T-helper 1 cell treated with Interleukin-12 subunit alpha and Interleukin-12 subunit beta and Interleukin-4 antibody, amounts not matched to agents 30 ng/mL and 1 ng/mL, for 36 hours (primary cell): ENCODE data around the gene YAF2. TPM values are rescaled to one million over a fixed set of nuclear protein-coding genes. Genes with fewer than 3 reads are reported as not detected.

ENCODE experiments used
- intact Hi-C: fragments of 100-400 bp; cut with micrococcal nuclease; formaldehyde crosslinking; loops from one replicate; pipeline ENCODE4 v1.15.1; 2024
- total RNA-seq: library from RNA; stranded (reverse); gene quantifications from 2 replicates; pipeline ENCODE4 v1.2.3, GENCODE V29; 2022

Gene YAF2
- total RNA-seq, 1 donor from 2014 or later = 51.5 TPM

- intact Hi-C loops = loop anchor here (1.0 kb wide), 2 partner anchors 11 to 181 kb away; partner anchors contain the start of genes PPHLN1 and ZCRB1
Measured at GRCh38 chr12:42145552-42146215, 92.4 kb downstream of the YAF2 start.

- intact Hi-C loops = loop anchor here (1.0 kb wide), 2 partner anchors 11 to 181 kb away; partner anchors contain the start of genes PPHLN1 and ZCRB1
Measured at GRCh38 chr12:42145197-42145549, 92.9 kb downstream of the YAF2 start.

GRCh38 chr12:42144408-42145196, 93.4 kb downstream of the YAF2 start, which contains the start of gene GXYLT1:
Gene GXYLT1, minus strand, starts transcription at chr12:42144874. Its CDS starts 228 bp downstream, at chr12:42144646.
- intact Hi-C loops = loop anchor here (1.0 to 5.0 kb wide), 5 partner anchors 12 to 228 kb away; partner anchors contain the start of genes PPHLN1, YAF2 and ZCRB1

GRCh38 chr12:42144158-42144407, 94.0 kb downstream of the YAF2 start:
- intact Hi-C loops = loop anchor here (1.0 to 5.0 kb wide), 3 partner anchors 46 to 228 kb away; partner anchors contain the start of gene YAF2

GRCh38 chr12:42143452-42144157, 94.4 kb downstream of the YAF2 start:
- intact Hi-C loops = loop anchor here (1.0 to 5.0 kb wide), 3 partner anchors 45 to 229 kb away; partner anchors contain the start of gene YAF2

- intact Hi-C loops = loop anchor here (5.0 kb wide), 1 partner anchor 230 kb away; no protein-coding TSS in a partner anchor
Measured at GRCh38 chr12:42141981-42142606, 96.0 kb downstream of the YAF2 start.

- intact Hi-C loops = loop anchor here (5.0 kb wide), 1 partner anchor 231 kb away; no protein-coding TSS in a partner anchor
Measured at GRCh38 chr12:42140901-42141300, 97.1 kb downstream of the YAF2 start.

GRCh38 chr12:42135259-42135814, 102.7 kb downstream of the YAF2 start:
- intact Hi-C loops = no loop called here

- intact Hi-C loops = no loop called here
Measured at GRCh38 chr12:42130672-42131402, 107.2 kb downstream of the YAF2 start.

- intact Hi-C loops = loop anchor here (1.0 kb wide), 2 partner anchors 203 to 243 kb away; no protein-coding TSS in a partner anchor
Measured at GRCh38 chr12:42129595-42130204, 108.3 kb downstream of the YAF2 start.

- intact Hi-C loops = loop anchor here (1.0 kb wide), 2 partner anchors 203 to 243 kb away; no protein-coding TSS in a partner anchor
Measured at GRCh38 chr12:42128888-42129287, 109.2 kb downstream of the YAF2 start.

GRCh38 chr12:42128327-42128726, 109.7 kb downstream of the YAF2 start:
- intact Hi-C loops = no loop called here

DNA sequence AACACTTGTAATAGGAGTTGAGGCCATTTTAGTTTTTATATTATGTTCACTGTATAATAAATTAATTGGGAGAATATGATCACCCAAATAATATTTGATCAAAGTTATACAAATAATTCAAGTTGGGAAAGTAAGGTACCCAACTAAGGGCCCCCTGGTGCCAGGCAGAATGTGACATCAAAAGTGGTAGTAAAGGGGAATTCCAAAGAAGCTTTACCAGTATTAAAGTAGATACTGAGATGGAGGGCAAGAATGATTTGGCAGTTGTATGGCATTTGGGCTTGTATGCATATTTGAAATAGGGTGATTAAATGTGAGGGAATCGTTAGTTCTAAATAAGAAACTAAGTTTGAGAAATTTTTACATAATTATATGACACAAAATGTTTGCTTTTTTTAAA, 111.1 kb downstream of the YAF2 start:
- intact Hi-C loops = no loop called here

- intact Hi-C loops = no loop called here
Measured at GRCh38 chr12:42125388-42125767, 112.7 kb downstream of the YAF2 start.

DNA sequence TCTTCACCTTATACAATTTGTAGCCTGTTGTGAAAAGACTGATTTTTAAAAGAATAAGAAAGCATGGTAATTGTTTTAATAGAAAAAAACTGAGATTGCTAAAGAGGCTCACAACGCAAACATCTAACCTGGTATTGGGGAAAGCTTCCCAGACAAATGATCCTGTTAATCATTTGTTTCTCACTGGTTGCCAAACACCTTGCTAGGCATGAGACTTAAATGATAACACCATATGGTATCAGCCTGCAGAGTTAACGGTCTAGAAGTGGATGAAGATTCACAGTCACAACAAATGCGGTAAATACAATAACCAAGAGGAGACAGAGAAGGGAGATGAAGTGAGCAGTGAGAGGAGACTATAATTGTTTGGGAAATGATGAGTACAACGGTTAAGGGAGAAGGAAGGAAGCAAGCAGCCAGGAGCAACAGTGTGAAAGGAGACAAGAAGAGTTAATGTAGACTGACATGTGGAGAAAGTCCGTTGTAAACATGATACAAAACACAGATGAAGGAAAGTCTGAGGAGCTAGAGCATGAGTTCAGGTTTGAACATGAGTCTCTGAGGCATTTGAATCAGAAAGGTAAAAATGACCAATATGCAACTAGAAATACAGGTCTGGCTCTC, 113.2 kb downstream of the YAF2 start:
- intact Hi-C loops = no loop called here

- intact Hi-C loops = no loop called here
Measured at GRCh38 chr12:42119085-42119633, 118.9 kb downstream of the YAF2 start.

- intact Hi-C loops = no loop called here
Measured at GRCh38 chr12:42118136-42118879, 119.7 kb downstream of the YAF2 start.

DNA sequence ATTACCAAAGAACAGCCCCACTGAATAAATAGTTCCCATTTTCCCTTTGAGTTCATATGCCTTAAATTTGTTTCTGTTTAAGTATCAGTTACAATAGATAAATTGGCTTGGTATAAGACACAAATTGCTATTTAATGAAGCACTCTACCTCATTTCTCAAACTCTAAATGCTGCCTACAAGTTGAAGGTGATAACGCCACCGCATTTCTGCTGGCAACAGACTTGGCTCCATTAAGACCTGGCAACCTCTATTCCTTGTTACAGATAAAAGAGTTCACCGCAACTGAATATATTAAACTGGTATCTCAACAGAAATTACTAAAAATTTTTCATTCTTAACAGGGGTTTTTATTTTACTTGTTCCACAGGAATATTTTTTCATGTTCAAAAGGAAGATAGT, 129.0 kb downstream of the YAF2 start:
- intact Hi-C loops = no loop called here
